Measurements from ENCODE around the gene PLEKHM3. TPM values are rescaled to one million over a fixed set of nuclear protein-coding genes. Genes with fewer than 3 reads are reported as not detected.

PLEKHM3 gene
- total RNA-seq, 2 donors from 2014 or later: 20.5 to 21.8 TPM

DNA sequence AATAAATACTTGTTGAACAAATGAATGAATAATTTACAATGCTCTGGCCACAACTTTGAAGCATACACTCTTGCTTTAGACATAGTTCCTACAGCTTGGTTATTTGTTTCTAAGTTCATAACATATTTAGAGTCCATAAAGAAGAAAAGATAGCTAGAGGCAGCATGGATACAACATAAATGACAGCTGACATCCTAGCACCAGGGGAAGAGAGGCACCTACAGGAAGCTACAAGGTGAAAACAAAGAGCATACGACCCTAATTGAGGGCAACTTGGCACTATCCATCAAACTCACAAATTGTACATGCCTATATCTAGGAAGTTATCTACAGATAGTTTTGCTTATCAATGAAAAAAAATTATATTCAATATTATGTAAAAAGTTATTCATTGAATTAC, 88.9 kb downstream of the PLEKHM3 start:
- ATAC-seq (ENCODE audit: insufficient number of reproducible peaks, low FRiP score, low read depth) (no peak), DNase-seq (ENCODE audit: low spot score) (no peak)
- no peak overlapping the region for H3K4me3 ChIP-seq
- no peaks in the 10 kb centered on the region for H3K36me3 ChIP-seq
- H3K27ac ChIP-seq: no peak overlapping the region
- TF ChIP-seq, protein P1, sequence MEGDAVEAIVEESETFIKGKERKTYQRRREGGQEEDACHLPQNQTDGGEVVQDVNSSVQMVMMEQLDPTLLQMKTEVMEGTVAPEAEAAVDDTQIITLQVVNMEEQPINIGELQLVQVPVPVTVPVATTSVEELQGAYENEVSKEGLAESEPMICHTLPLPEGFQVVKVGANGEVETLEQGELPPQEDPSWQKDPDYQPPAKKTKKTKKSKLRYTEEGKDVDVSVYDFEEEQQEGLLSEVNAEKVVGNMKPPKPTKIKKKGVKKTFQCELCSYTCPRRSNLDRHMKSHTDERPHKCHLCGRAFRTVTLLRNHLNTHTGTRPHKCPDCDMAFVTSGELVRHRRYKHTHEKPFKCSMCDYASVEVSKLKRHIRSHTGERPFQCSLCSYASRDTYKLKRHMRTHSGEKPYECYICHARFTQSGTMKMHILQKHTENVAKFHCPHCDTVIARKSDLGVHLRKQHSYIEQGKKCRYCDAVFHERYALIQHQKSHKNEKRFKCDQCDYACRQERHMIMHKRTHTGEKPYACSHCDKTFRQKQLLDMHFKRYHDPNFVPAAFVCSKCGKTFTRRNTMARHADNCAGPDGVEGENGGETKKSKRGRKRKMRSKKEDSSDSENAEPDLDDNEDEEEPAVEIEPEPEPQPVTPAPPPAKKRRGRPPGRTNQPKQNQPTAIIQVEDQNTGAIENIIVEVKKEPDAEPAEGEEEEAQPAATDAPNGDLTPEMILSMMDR (IDR thresholded peaks at IDR 0.05): no peak
- no peaks in the 10 kb centered on the region for H3K27me3 ChIP-seq (replicated peaks; ENCODE audit: insufficient read depth)
- H3K9me3 ChIP-seq: no peaks in the 10 kb centered on the region
- H3K4me1 ChIP-seq (ENCODE audit: control insufficient read depth in 1 of 2, low read depth in 2 of 2): no peaks in the 10 kb centered on the region

DNA sequence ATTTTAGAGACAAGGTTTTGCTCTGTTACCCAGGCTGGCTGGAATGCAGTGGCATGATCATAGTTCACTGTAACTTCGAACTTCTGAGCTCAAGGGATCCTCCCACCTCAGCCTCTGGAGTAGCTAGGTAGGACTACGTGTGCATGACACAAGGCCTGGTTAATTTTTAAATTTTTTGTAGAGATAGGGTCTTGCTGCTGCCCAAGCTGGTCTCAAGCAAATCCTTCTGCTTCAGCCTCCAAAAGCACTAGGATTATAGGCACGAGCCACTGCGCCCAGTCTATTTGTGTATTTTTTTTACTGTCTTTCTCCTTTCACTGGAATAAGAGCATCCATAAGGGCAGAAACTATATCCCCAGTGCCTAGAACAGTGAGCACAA, 89.3 kb downstream of the PLEKHM3 start:
- Histone ChIP-seq H3K4me1 (ENCODE audit: control insufficient read depth in 1 of 2, low read depth in 2 of 2) (no peaks in the 10 kb centered on the region), H3K9me3 (no peaks in the 10 kb centered on the region), H3K27ac (no peak overlapping the region), H3K36me3 (no peaks in the 10 kb centered on the region), H3K4me3 (no peak overlapping the region), H3K27me3 (replicated peaks; ENCODE audit: insufficient read depth) (no peaks in the 10 kb centered on the region)
- TF ChIP-seq, protein P1 (IDR thresholded peaks at IDR 0.05): no peak
- DNase-seq (ENCODE audit: low spot score) (no peak), ATAC-seq (ENCODE audit: insufficient number of reproducible peaks, low FRiP score, low read depth) (no peak)

- DNase-seq (ENCODE audit: low spot score): no peak
- ATAC-seq (ENCODE audit: insufficient number of reproducible peaks, low FRiP score, low read depth): no peak
- H3K4me1 ChIP-seq (ENCODE audit: control insufficient read depth in 1 of 2, low read depth in 2 of 2): no peaks in the 10 kb centered on the region
Measured at GRCh38 chr2:207935121-207935990, 90.0 kb downstream of the PLEKHM3 start.

DNA sequence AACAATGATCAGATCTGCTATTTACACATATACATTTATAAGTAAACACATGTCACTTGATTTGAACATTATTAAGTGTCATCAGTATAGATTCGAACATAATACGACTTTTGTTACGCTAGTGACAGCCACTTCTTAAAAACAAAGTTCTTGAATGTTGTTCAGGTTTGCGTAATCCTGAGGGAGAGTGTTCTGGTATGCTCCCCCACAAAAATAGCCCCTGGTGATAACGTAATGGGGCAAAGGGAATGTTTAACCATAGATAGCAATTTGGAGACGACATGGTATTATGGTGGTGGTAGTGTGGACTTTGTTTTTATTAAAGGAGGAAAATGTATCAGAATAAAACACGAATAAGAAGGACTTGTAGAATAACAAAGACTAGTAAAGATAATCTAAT, 90.6 kb downstream of the PLEKHM3 start:
- Histone ChIP-seq H3K9me3 (no peaks in the 10 kb centered on the region), H3K27me3 (replicated peaks; ENCODE audit: insufficient read depth) (no peaks in the 10 kb centered on the region), H3K36me3 (no peaks in the 10 kb centered on the region), H3K27ac (no peak overlapping the region), H3K4me1 (ENCODE audit: control insufficient read depth in 1 of 2, low read depth in 2 of 2) (no peaks in the 10 kb centered on the region), H3K4me3 (no peak overlapping the region)
- TF ChIP-seq, protein P1 (IDR thresholded peaks at IDR 0.05): no peak
- ATAC-seq (ENCODE audit: insufficient number of reproducible peaks, low FRiP score, low read depth) (no peak), DNase-seq (ENCODE audit: low spot score) (no peak)

More at GRCh38 chr2:207935121-207935990, 90.0 kb downstream of the PLEKHM3 start:
- Histone ChIP-seq H3K9me3 (no peaks in the 10 kb centered on the region), H3K27me3 (replicated peaks; ENCODE audit: insufficient read depth) (no peaks in the 10 kb centered on the region), H3K27ac (no peak overlapping the region), H3K36me3 (no peaks in the 10 kb centered on the region), H3K4me3 (no peak overlapping the region)
- TF ChIP-seq, protein P1 (IDR thresholded peaks at IDR 0.05): no peak

- H3K4me3 ChIP-seq: no peak overlapping the region
- no peaks in the 10 kb centered on the region for H3K9me3 ChIP-seq
- no peaks in the 10 kb centered on the region for H3K27me3 ChIP-seq (replicated peaks; ENCODE audit: insufficient read depth)
- ATAC-seq (ENCODE audit: insufficient number of reproducible peaks, low FRiP score, low read depth): no peak
- H3K36me3 ChIP-seq: no peaks in the 10 kb centered on the region
- TF ChIP-seq, protein P1 (IDR thresholded peaks at IDR 0.05): no peak
- H3K4me1 ChIP-seq (ENCODE audit: control insufficient read depth in 1 of 2, low read depth in 2 of 2): no peaks in the 10 kb centered on the region
- no peak overlapping the region for H3K27ac ChIP-seq
- DNase-seq (ENCODE audit: low spot score): no peak
Measured at GRCh38 chr2:207933396-207934065, 91.8 kb downstream of the PLEKHM3 start.
